GM21423 (cell line): ENCODE results near the gene TK1.

ENCODE experiments used
- ATAC-seq: cut with Tn5 transposase; IDR thresholded peaks from one replicate; pipeline ENCODE4 v1.9.1; 2021; ENCODE audit warnings: mild to moderate bottlenecking, moderate library complexity; ENCODE audit not compliant: unreplicated experiment

The TK1 gene

GRCh38 chr17:78125138-78125913 is 61.5 kb downstream of the TK1 start:
- ATAC-seq: no peak

- ATAC-seq: no peak
Observed at GRCh38 chr17:78124836-78125137, 62.1 kb downstream of the TK1 start.
